Measurements from ENCODE around the gene LEO1. TPM values are rescaled to one million over a fixed set of nuclear protein-coding genes. Genes with fewer than 3 reads are reported as not detected.

The LEO1 gene
- total and polyA plus RNA-seq, 2 of the 13 experiments (the other 11 are each of a cell fraction or from before 2014, with no cell fraction given), result 17.0 to 60.3 TPM

DNA sequence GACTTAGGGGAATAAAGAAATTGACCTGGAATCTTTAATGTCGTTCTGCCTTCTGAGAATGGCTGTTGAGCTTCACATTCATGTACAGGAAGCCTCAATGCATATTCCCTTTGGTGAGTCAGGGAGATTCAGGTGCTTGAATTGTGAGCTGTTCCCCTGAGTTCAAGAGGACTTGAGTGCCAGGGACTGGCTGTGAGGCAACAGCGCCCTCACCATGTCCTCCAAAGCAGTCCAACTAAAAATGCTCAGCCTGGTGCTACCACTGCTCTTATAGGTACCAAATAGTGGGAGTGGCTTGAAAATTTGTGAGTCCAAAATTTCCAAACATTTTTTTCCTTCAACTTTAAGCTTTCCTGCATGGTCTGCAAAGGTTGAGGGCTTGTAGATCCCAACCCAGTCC is 54.1 kb downstream of the LEO1 start (continued):
- TF ChIP-seq, protein P1, sequence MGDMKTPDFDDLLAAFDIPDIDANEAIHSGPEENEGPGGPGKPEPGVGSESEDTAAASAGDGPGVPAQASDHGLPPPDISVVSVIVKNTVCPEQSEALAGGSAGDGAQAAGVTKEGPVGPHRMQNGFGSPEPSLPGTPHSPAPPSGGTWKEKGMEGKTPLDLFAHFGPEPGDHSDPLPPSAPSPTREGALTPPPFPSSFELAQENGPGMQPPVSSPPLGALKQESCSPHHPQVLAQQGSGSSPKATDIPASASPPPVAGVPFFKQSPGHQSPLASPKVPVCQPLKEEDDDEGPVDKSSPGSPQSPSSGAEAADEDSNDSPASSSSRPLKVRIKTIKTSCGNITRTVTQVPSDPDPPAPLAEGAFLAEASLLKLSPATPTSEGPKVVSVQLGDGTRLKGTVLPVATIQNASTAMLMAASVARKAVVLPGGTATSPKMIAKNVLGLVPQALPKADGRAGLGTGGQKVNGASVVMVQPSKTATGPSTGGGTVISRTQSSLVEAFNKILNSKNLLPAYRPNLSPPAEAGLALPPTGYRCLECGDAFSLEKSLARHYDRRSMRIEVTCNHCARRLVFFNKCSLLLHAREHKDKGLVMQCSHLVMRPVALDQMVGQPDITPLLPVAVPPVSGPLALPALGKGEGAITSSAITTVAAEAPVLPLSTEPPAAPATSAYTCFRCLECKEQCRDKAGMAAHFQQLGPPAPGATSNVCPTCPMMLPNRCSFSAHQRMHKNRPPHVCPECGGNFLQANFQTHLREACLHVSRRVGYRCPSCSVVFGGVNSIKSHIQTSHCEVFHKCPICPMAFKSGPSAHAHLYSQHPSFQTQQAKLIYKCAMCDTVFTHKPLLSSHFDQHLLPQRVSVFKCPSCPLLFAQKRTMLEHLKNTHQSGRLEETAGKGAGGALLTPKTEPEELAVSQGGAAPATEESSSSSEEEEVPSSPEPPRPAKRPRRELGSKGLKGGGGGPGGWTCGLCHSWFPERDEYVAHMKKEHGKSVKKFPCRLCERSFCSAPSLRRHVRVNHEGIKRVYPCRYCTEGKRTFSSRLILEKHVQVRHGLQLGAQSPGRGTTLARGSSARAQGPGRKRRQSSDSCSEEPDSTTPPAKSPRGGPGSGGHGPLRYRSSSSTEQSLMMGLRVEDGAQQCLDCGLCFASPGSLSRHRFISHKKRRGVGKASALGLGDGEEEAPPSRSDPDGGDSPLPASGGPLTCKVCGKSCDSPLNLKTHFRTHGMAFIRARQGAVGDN (CRISPR knock-in tag; IDR thresholded peaks at IDR 0.05), result no peak
- no peak for TF ChIP-seq GATA4 (IDR thresholded peaks at IDR 0.05; ENCODE audit: borderline replicate concordance, low read depth)
- TF ChIP-seq, protein P2, sequence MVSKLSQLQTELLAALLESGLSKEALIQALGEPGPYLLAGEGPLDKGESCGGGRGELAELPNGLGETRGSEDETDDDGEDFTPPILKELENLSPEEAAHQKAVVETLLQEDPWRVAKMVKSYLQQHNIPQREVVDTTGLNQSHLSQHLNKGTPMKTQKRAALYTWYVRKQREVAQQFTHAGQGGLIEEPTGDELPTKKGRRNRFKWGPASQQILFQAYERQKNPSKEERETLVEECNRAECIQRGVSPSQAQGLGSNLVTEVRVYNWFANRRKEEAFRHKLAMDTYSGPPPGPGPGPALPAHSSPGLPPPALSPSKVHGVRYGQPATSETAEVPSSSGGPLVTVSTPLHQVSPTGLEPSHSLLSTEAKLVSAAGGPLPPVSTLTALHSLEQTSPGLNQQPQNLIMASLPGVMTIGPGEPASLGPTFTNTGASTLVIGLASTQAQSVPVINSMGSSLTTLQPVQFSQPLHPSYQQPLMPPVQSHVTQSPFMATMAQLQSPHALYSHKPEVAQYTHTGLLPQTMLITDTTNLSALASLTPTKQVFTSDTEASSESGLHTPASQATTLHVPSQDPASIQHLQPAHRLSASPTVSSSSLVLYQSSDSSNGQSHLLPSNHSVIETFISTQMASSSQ (IDR thresholded peaks at IDR 0.05; ENCODE audit: low read depth), result no peak
- TF ChIP-seq, protein P2 (CRISPR knock-in tag; IDR thresholded peaks at IDR 0.05; ENCODE audit: borderline replicate concordance), result no peak

Data from HepG2 (cell line).